ENCODE data around the gene SUGCT.
"Not testable (repeated sequence)": the region's sequence is repeated elsewhere in the genome, so short reads cannot be mapped to it uniquely, and the experiment has no call there.

SUGCT gene

DNA sequence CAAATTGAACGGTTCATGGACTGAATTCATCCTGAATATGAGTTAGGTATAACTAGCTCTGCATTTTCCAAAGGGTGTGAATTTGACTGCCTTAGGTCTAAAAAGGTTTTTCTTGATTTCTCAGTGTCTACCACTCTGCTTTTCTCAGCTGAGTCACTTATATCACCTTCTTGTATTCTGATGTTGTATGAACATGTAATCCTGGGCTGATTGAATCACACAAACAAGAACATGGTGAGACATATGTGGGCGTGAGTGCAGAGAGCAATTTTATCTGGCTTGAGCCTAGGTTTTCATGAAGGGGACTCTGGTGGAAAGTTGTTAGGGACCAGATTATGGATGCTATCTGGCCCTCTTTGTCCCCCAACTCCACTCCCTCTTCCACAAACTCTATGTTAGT lies 239.8 kb downstream of the SUGCT start:
- Histone ChIP-seq H3K4me3 (no peak overlapping the region), H3K27ac (no peak overlapping the region), H3K9ac (no peak overlapping the region), H3K4me2 (no peak overlapping the region), H3K9me3 (no peaks in the 10 kb centered on the region), H4K20me1 (no peaks in the 10 kb centered on the region), H3K27me3 (no peaks in the 10 kb centered on the region), H3K4me1 (no peaks in the 10 kb centered on the region), H3K36me3 (no peaks in the 10 kb centered on the region)
- TF ChIP-seq Cebpa-rat (IDR thresholded peaks at IDR 0.05): no peak

DNA sequence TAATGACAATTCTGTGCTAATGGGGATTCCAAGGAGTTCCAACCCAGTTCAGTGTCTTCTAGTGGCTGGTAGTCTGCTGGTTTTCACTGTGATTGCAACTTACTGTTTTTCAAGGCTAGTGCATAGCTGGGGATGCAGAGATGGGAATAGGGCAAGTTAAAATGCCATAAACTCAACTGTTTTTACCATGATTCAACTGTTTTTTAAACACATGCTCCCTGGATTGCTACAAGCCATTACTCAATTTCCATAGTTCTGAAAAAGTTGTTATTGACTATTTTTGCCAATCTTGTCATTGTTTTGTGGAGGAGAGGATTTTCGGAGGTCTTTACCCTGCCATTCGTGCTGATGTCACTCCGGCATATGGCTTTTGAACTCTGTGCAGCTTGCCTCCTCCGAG lies 245.3 kb downstream of the SUGCT start:
- no peaks in the 10 kb centered on the region for H4K20me1 ChIP-seq
- TF ChIP-seq Cebpa-rat (IDR thresholded peaks at IDR 0.05): no peak
- H3K27ac ChIP-seq: no peak overlapping the region
- no peaks in the 10 kb centered on the region for H3K27me3 ChIP-seq
- H3K4me3 ChIP-seq: no peak overlapping the region
- no peaks in the 10 kb centered on the region for H3K36me3 ChIP-seq
- no peak overlapping the region for H3K9ac ChIP-seq
- no peaks in the 10 kb centered on the region for H3K9me3 ChIP-seq
- no peaks in the 10 kb centered on the region for H3K4me1 ChIP-seq
- H3K4me2 ChIP-seq: no peak overlapping the region

DNA sequence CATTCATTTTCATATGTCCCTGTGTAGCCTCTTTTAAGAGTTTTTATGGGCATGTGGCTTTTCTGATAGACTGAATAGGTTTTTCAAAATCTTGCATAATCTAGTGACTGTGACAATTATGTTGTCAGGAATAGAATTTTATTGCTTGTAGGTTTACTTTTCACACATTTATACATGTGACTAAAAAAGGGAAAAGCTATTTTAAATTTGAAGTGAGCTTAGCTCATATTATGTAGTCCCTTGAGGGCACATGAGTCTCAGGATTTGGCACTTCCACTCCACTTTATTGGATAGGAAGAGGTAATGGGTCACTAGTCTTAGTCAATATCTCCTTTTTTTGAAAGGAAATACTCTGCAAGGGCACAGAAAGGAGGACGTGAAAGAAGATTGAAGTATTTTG lies 247.3 kb downstream of the SUGCT start:
- H3K9ac ChIP-seq: no peak overlapping the region
- no peak overlapping the region for H3K27ac ChIP-seq
- H4K20me1 ChIP-seq: no peaks in the 10 kb centered on the region
- H3K36me3 ChIP-seq: no peaks in the 10 kb centered on the region
- TF ChIP-seq Cebpa-rat (IDR thresholded peaks at IDR 0.05): no peak
- no peaks in the 10 kb centered on the region for H3K4me1 ChIP-seq
- H3K9me3 ChIP-seq: no peaks in the 10 kb centered on the region
- no peaks in the 10 kb centered on the region for H3K27me3 ChIP-seq
- H3K4me2 ChIP-seq: no peak overlapping the region
- H3K4me3 ChIP-seq: no peak overlapping the region

DNA sequence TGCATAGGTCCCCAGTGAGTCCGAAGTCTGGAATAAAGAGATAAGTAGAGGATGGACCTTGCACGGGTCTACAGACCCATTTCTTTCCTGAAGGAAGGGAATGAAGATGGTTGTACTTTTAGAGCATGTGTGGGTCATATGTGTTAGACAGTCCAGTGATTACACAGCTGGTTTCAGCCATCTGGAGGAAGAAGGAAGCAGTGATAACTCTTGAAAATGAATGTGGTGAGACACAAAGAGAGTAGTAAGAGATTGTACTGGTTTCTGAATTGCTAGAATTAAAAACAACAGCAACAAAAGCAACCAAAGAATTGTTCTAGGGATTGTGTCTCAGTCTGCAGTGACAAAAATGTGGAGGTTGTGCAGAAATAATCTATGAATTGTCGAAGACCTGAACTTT lies 258.9 kb downstream of the SUGCT start:
- no peaks in the 10 kb centered on the region for H3K36me3 ChIP-seq
- H3K27me3 ChIP-seq: no peaks in the 10 kb centered on the region
- no peaks in the 10 kb centered on the region for H3K9me3 ChIP-seq
- no peak for TF ChIP-seq Cebpa-rat (IDR thresholded peaks at IDR 0.05)
- H4K20me1 ChIP-seq: no peaks in the 10 kb centered on the region
- no peak overlapping the region for H3K9ac ChIP-seq
- H3K4me2 ChIP-seq: no peak overlapping the region
- H3K4me1 ChIP-seq: no peaks in the 10 kb centered on the region
- no peak overlapping the region for H3K27ac ChIP-seq
- H3K4me3 ChIP-seq: no peak overlapping the region

DNA sequence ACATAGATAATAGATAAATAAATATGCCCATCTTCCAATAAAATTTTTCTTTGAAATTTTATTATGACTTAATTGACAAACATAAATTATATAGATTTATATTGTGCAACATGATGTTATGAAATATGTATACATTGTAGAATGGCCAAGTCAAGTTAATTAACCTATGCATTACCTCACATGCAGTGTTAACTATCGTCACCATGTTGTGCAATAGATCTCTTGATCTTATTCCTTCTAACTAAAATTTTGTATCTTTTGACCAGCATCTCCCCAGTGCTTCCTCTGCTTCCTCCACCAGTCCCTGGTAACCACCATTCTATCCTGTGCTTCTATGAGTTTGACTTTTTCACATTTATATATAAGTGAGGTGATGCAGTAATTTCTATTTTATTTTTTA lies 259.6 kb downstream of the SUGCT start:
- no peak overlapping the region for H3K4me2 ChIP-seq
- no peak overlapping the region for H3K27ac ChIP-seq
- H4K20me1 ChIP-seq: no peaks in the 10 kb centered on the region
- no peak overlapping the region for H3K9ac ChIP-seq
- H3K36me3 ChIP-seq: no peaks in the 10 kb centered on the region
- no peak for TF ChIP-seq Cebpa-rat (IDR thresholded peaks at IDR 0.05)
- H3K4me1 ChIP-seq: no peaks in the 10 kb centered on the region
- H3K27me3 ChIP-seq: no peaks in the 10 kb centered on the region
- H3K9me3 ChIP-seq: no peaks in the 10 kb centered on the region
- H3K4me3 ChIP-seq: no peak overlapping the region

DNA sequence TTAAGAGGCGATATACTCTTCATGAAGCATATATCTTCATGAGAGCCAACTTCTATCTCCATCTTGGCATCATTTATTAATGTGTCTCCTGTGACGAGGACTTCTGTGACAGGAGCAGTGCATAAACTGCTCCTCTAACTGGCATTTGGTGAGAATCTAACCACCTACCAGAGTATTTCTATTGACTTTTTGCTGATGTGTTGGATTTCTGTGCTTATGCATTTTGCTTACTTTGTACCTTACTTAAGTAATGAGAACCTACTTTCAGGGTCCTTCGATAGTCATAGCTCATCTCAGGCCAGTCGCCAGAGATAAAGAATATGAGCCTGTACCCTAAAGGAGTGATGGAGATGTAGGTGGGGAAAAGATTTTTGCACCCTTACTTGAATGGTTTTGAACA lies 265.7 kb downstream of the SUGCT start:
- no peak for TF ChIP-seq Cebpa-rat (IDR thresholded peaks at IDR 0.05)
- H3K9ac ChIP-seq: no peak overlapping the region
- H3K27ac ChIP-seq: no peak overlapping the region
- H4K20me1 ChIP-seq: no peaks in the 10 kb centered on the region
- H3K27me3 ChIP-seq: no peaks in the 10 kb centered on the region
- no peaks in the 10 kb centered on the region for H3K4me1 ChIP-seq
- H3K9me3 ChIP-seq: no peaks in the 10 kb centered on the region
- H3K4me3 ChIP-seq: no peak overlapping the region
- H3K36me3 ChIP-seq: no peaks in the 10 kb centered on the region
- no peak overlapping the region for H3K4me2 ChIP-seq

DNA sequence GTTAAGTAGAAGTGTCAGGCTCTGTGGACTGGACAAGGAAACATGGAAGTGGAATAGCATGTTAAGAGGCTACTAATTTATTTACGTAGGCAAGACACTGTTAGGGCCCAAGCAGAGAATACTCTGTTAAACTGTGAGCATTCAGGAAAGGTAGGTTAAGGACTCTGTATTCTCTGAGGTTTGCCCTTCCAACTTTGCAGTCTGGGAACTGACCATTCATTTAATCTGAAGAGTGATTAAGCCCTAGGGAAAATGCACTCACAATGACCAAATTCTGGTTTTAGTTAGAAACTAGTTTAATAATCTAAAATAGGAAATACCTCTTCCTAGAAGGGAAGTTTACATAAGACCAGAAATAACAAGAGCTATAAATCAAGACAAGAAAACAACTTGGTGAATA lies 266.6 kb downstream of the SUGCT start:
- TF ChIP-seq Cebpa-rat (IDR thresholded peaks at IDR 0.05): no peak

DNA sequence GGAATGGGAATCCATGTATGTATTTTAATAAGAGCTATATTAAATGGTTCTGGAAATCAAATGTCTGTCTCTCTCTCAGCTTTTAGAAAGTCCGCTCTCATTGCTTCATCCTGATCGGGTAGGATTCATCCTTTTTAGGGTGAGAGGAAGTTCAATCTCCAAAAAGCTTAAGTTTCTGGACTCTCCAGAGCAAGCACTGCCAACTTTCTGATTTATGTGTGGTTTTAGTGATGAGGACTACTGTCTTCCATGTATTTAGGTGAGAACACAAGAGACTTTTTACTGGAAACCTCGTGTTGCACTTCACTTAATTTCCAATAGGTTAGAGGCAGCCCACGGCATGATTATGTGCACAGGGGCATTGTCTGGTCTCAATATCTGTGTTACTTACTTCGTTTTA lies 267.9 kb downstream of the SUGCT start:
- H3K9me3 ChIP-seq: no peaks in the 10 kb centered on the region
- H3K27me3 ChIP-seq: no peaks in the 10 kb centered on the region
- H4K20me1 ChIP-seq: no peaks in the 10 kb centered on the region
- H3K27ac ChIP-seq: no peak overlapping the region
- no peaks in the 10 kb centered on the region for H3K4me1 ChIP-seq
- no peak overlapping the region for H3K4me2 ChIP-seq
- no peak overlapping the region for H3K9ac ChIP-seq
- no peak for TF ChIP-seq Cebpa-rat (IDR thresholded peaks at IDR 0.05)
- no peak overlapping the region for H3K4me3 ChIP-seq
- H3K36me3 ChIP-seq: no peaks in the 10 kb centered on the region

More for the DNA sequence above, 266.6 kb downstream of the SUGCT start:
- Histone ChIP-seq H3K9me3 (no peaks in the 10 kb centered on the region), H3K4me1 (no peaks in the 10 kb centered on the region), H3K36me3 (no peaks in the 10 kb centered on the region), H3K27me3 (no peaks in the 10 kb centered on the region), H3K27ac (no peak overlapping the region), H4K20me1 (no peaks in the 10 kb centered on the region), H3K9ac (no peak overlapping the region), H3K4me3 (no peak overlapping the region), H3K4me2 (no peak overlapping the region)

DNA sequence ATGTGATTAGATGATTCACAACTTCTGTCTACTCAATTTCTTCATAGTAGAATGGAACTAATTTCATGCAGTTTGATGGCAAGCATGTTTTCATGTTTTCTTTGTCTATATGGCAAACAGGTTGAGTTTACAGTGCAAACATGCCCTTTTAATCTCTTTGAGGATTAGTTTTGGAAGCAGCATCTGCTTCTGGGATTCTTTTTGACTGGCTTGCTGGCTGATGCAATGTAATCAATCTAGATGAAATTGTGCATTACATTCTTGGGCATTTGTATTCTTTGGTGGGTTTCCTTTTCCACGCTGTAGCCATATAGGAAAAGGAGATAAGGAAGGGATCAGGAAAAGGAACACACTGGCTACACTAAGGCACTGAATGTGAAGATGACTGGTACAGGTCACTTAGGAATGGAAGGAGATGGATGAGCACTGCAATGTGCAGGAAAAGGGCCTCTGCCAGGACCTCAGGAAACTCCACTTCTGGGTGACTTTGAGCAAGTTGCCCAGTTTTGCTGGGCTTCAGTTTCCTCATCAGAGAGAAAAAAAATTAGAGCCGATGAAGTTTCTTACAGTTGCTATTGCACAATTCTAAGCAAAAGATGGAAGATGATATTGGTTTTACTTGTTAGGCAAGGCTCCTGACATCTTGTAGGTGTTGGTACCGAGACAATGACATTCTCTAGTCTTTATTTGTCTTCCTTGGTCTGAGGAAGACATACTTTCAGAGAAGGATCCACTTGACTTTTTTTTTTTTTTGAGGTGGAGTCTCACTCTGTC lies 269.1 kb downstream of the SUGCT start:
- Histone ChIP-seq H3K4me2 (no peak overlapping the region), H4K20me1 (no peaks in the 10 kb centered on the region), H3K9ac (no peak overlapping the region), H3K36me3 (no peaks in the 10 kb centered on the region), H3K27ac (no peak overlapping the region), H3K9me3 (no peaks in the 10 kb centered on the region), H3K27me3 (no peaks in the 10 kb centered on the region), H3K4me1 (no peaks in the 10 kb centered on the region), H3K4me3 (no peak overlapping the region)
- no peak for TF ChIP-seq Cebpa-rat (IDR thresholded peaks at IDR 0.05)

DNA sequence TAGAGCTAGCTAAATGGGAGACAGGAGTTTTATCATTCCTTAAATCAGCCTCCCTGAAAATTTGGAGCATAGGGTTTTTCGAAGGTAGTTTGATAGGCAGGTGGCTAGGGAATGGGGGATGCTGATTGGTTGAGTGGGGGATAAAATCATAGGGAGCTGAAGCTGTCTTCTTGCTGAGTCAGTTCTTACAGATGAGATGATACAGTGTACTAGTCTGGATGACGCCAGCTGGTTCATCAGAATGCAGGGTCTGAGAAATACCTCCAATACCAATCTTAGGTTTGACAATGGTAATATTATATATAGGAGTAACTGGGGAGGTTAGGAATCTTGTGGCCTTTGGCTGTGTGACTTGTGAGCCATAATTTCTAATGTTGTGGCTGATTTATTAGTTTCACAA lies 271.2 kb downstream of the SUGCT start:
- no peak overlapping the region for H3K4me2 ChIP-seq
- H3K27ac ChIP-seq: no peak overlapping the region

DNA sequence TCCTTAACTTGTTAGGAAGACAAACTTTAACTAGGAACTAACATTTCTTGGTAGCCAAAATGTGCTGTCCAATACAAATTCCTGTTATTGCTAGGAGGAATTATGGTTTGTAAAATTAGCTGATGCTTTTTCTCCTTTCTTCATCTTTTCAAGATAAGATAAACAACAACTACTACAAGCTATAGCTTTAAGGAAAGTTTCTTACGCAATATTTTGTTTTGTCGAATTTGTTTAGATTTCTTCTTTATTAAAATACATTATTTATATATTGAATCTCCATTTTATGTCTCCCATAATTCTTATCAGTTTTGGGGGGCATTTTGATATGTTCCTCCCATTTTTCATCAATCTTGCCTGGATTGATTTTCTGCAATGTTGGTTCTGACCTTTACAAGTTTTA lies 277.5 kb downstream of the SUGCT start:
- H3K4me3 ChIP-seq: no peak overlapping the region
- H3K4me1 ChIP-seq: no peaks in the 10 kb centered on the region
- no peak overlapping the region for H3K4me2 ChIP-seq
- H3K27me3 ChIP-seq: no peaks in the 10 kb centered on the region
- H3K36me3 ChIP-seq: no peaks in the 10 kb centered on the region
- TF ChIP-seq Cebpa-rat (IDR thresholded peaks at IDR 0.05): peak; percentile 26; the same call in 1 of the 2 replicates
- no peak overlapping the region for H3K27ac ChIP-seq
- no peaks in the 10 kb centered on the region for H4K20me1 ChIP-seq
- H3K9me3 ChIP-seq: no peaks in the 10 kb centered on the region
- no peak overlapping the region for H3K9ac ChIP-seq

More for the DNA sequence above, 271.2 kb downstream of the SUGCT start:
- Histone ChIP-seq H3K4me1 (no peaks in the 10 kb centered on the region), H3K27me3 (no peaks in the 10 kb centered on the region), H3K9ac (no peak overlapping the region), H3K36me3 (no peaks in the 10 kb centered on the region), H3K9me3 (no peaks in the 10 kb centered on the region), H3K4me3 (no peak overlapping the region), H4K20me1 (no peaks in the 10 kb centered on the region)
- TF ChIP-seq Cebpa-rat (IDR thresholded peaks at IDR 0.05): no peak

DNA sequence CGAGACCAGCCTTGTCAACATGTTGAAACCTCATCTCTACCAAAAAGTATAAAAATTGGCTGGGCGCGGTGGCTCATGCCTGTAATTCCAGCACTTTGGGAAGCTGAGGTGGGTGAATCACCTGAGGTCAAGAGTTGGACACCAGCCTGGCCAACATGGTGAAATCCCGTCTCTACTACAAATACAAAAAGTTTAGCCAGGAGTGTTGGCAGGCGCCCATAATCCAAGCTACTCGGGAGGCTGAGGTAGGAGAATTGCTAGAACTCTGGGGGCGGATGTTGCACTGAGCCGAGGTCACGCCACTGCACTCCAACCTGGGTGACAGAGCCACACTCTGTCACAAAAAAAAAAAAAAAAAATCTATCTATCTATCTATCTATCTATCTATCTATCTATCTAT lies 279.9 kb downstream of the SUGCT start:
- H3K9me3 ChIP-seq, H3K4me2 ChIP-seq, H3K4me1 ChIP-seq, H3K27me3 ChIP-seq, H3K27ac ChIP-seq, H3K4me3 ChIP-seq, H3K36me3 ChIP-seq, H3K9ac ChIP-seq, H4K20me1 ChIP-seq: not testable (repeated sequence)
